GM12865 (cell line): ENCODE results near the gene NOX5.

Experiments used
- DNase-seq: peaks from one replicate; pipeline ENCODE4 v3.0.0; 2010; ENCODE audit warnings: low read depth
- H3K4me3 ChIP-seq: 2 replicates; pipeline ENCODE4 v1.5.1; 2011; ENCODE audit warnings: mild to moderate bottlenecking, low read depth, low read length, control low read depth
- CTCF ChIP-seq: IDR thresholded peaks from 2 replicates; pipeline ENCODE4 v1.5.1; 2011; ENCODE audit warnings: low read length, control low read depth, low read depth, inconsistent platforms; ENCODE audit not compliant: insufficient read depth; ENCODE audit errors: missing control alignments

The NOX5 gene

GRCh38 chr15:68997930-68998777 lies 16.3 kb upstream of the NOX5 start:
- no peak for DNase-seq
- no peak for TF ChIP-seq CTCF
- H3K4me3 ChIP-seq, result no peak overlapping the region

- TF ChIP-seq CTCF, result no peak
- DNase-seq, result no peak
- no peak overlapping the region for H3K4me3 ChIP-seq
Measured at GRCh38 chr15:68999091-68999490, 15.4 kb upstream of the NOX5 start.

- no peak overlapping the region for H3K4me3 ChIP-seq
- no peak for DNase-seq
- TF ChIP-seq CTCF, result no peak
Measured at GRCh38 chr15:69000091-69000490, 14.4 kb upstream of the NOX5 start.

- no peak for DNase-seq
- H3K4me3 ChIP-seq, result no peak overlapping the region
- no peak for TF ChIP-seq CTCF
Measured at GRCh38 chr15:69000725-69001503, 13.6 kb upstream of the NOX5 start.

GRCh38 chr15:69002783-69003182 lies 11.7 kb upstream of the NOX5 start:
- TF ChIP-seq CTCF, result no peak
- no peak for DNase-seq
- no peak overlapping the region for H3K4me3 ChIP-seq

GRCh38 chr15:69004011-69004410 lies 10.5 kb upstream of the NOX5 start:
- TF ChIP-seq CTCF, result no peak
- H3K4me3 ChIP-seq, result no peak overlapping the region
- DNase-seq, result no peak
